ENCODE results near the gene SLC2A10.

DNA sequence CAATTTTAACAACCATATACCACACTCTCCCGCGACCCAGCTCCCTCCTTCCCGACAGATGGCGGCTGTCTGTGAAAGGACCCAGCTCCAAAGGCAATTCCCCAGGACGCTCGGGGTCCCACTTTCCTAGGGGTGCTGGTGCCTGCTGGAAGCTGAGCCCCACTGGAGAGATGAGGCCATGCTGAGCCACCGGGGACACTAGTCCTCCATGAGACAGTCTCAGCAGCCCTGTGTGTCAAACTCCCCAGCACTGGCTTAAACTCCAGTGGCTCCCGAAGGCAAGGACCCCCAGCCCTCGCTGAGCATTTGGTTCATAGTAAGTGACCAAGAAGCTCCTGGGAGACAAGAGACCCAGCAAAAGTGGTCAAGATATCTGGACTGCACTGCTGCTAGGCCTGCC, 52.1 kb downstream of the SLC2A10 start:
- TF ChIP-seq, protein P1, sequence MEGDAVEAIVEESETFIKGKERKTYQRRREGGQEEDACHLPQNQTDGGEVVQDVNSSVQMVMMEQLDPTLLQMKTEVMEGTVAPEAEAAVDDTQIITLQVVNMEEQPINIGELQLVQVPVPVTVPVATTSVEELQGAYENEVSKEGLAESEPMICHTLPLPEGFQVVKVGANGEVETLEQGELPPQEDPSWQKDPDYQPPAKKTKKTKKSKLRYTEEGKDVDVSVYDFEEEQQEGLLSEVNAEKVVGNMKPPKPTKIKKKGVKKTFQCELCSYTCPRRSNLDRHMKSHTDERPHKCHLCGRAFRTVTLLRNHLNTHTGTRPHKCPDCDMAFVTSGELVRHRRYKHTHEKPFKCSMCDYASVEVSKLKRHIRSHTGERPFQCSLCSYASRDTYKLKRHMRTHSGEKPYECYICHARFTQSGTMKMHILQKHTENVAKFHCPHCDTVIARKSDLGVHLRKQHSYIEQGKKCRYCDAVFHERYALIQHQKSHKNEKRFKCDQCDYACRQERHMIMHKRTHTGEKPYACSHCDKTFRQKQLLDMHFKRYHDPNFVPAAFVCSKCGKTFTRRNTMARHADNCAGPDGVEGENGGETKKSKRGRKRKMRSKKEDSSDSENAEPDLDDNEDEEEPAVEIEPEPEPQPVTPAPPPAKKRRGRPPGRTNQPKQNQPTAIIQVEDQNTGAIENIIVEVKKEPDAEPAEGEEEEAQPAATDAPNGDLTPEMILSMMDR (IDR thresholded peaks at IDR 0.05; ENCODE audit: low read depth, low read length), result 0 out of 2 replicates have a peak, but pooled peaks have one; percentile 5
- no peak for TF ChIP-seq EZH2phosphoT487 (IDR thresholded peaks at IDR 0.05; ENCODE audit: low read depth)

Measured in OCI-LY3 (cell line).